GM04504 (cell line): Measurements from ENCODE around the gene RAB29.
"Not testable (repeated sequence)": the region's sequence is repeated elsewhere in the genome, so short reads cannot be mapped to it uniquely, and the experiment has no call there.

Experiments
- DNase-seq: peaks from one replicate; pipeline ENCODE4 v3.0.0-alpha.2; 2012; ENCODE audit warnings: low read depth

Gene RAB29

GRCh38 chr1:205763980-205764379 is 11.3 kb downstream of the RAB29 start:
- no peak for DNase-seq

DNA sequence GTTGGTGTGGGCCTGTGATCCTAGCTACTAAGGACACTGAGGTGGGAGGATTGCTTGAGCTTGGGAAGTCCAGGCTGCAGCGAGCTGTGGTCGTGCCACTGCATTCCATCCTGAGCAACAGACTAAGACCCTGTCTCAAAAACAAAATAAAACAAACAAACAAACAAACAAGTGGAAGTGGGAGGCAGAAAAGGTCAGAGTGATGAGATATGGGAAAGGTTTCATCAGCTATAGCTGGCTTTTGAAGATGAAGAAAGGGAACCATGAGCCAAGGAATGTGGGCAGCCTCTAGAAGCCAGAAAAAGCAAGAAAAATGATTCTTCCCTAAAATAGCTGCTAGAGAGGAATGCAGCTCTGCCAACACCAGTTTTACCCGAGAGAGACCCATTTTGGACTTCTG is 14.7 kb downstream of the RAB29 start:
- DNase-seq, result no peak

DNA sequence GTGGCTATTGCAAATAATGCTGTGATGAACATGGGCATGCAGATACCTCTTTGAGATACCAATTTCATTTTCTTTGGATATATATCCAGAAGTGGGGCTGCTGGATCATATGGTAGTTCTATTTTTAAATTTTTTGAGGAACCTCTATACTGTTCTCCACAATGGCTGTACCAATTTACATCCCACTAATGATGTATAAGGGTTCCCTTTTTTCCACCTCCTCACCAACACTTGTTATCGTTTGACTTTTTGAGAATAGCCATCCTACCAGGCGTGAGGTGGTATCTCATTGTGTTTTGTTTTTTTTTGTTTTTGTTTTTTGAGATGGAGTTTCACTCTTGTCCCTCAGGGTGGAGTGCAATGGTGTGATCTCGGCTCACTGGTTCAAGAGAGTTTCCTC is 18.7 kb downstream of the RAB29 start:
- DNase-seq, result no peak

DNA sequence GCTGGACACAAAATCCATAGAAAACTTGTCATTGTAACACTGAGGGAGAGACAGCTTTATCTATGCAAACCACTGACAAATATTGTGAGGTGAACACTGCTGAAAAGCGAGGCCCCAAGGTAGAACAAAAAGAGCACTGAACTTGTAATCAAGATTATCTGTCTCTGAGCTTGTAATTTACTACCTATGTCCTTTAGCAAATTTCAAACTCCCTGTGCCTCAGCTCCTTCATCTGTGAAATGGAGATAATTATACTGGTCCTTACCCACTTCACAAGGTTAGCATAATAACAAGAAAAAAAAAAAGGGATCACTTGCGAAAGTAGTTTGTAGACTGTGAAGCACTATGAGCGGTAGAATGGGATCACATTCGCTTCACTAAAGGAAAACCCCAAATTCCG is 20.4 kb downstream of the RAB29 start:
- DNase-seq, result no peak

DNA sequence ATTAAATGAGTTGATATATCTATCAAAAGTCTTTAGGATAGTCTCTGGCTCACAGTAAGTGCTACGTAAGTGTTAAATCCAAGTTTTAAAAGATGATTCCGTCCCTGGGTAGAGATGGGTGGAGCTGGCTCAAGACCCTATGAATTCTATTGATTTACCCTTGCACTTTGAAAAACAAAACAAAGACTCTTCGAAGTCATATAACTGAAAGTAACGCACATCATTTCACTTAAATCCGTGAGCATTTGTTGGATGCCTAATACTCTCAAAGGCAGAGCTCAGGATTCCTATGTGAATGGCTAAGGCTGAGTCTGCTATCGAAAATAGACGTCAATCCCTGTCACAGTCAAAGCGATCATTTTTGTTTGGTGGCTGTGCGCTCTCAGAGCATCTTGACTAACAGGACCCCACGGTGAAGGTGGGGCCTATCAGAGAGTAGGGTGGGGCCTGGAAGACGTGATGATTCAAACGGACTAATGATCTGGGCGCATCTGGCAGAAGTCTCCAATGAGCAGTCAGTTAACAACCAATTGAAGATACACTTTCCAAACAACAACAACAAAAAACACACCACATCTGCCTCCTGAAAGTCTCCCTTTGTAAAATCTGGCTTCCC is 24.1 kb downstream of the RAB29 start:
- no peak for DNase-seq

DNA sequence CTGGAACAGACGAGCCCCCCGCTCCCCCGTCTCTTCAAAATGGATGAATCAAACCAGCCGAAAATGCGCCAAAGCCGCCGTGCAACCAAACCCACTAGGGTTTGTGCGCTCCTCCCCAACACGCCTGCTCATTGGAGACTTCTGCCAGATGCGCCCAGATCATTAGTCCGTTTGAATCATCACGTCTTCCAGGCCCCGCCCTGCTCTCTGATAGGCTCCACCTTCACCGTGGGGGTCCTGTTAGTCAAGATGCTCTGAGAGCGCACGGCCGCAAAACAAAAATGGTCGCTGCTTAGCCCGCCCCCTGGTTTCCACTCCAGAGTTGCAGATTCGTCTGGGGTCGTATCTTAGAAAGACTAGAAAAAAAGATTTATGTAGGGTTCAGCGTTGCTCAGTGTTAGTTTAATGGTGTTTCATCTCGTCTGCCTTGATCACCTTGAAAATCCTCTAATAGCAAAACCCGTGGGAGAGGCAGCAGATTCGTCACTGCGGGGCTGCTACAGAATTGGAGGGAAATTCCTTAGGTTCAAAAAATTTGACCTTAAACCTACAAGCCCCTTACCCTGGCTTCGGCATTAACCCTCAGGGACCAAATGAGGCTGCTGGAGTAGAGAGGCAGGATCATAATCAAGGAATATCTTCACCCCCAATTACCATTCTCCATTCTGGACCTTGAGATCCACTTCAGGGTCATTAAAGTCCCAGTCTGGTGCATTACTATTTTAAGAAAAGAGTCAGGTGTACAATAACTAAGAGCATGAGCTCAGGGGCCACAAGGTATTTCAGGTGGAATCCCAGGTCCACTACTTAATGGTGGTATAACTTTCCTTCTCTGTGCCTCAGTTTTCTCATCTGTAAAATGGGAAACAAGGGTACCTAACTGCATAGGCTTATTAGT is 24.9 kb downstream of the RAB29 start, which contains the start of gene NUCKS1:
Gene NUCKS1, minus strand, starts transcription at position 45 of the 898 bp plus-strand sequence. CDS start 209 bp downstream, outside the sequence.
- DNase-seq, result peak; percentile 97

DNA sequence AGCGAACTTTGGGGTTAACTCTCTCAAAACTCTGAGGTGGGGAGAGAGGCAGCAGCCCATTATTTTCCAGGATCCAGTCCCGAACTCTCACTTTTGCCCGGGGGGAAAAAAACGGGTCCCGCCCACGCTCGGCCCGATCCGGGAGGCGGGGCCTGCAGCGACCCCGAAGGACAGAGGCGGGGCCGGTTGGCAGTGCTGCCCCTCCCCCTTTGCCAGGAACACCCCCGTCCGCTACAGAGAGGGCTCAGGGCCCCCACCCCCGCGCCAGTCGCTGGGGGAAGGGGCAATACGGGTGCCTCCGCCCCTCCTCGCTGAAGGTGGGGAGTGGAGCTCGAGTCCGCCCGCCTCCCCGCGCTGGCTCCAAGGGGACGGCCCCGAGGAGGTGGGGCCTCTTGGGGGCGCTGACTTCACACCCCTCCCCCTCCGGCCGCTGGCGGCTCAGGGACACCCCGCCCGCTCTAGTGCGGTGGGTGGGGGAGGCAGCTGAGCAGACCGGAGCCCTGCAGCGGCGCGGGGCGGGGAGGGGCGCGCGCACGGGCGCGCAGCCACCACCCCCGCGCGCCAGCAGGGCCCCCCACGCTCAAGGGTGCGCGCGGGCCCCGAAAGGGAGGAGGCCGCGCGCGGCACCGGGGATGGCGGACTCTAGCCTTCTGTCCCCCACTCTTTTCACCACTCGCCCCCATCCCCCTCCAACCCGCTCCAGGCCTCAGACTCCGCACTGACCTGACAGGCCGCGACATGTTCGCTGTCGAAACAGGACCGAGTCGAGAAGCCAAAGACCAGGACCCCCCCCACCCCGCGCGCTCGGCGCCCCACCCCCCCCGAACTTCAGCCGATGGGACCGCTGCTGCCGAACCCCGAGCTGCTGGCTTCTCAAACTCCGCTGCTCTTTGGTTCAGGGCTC is 25.8 kb downstream of the RAB29 start:
- peak; percentile 85 for DNase-seq

DNA sequence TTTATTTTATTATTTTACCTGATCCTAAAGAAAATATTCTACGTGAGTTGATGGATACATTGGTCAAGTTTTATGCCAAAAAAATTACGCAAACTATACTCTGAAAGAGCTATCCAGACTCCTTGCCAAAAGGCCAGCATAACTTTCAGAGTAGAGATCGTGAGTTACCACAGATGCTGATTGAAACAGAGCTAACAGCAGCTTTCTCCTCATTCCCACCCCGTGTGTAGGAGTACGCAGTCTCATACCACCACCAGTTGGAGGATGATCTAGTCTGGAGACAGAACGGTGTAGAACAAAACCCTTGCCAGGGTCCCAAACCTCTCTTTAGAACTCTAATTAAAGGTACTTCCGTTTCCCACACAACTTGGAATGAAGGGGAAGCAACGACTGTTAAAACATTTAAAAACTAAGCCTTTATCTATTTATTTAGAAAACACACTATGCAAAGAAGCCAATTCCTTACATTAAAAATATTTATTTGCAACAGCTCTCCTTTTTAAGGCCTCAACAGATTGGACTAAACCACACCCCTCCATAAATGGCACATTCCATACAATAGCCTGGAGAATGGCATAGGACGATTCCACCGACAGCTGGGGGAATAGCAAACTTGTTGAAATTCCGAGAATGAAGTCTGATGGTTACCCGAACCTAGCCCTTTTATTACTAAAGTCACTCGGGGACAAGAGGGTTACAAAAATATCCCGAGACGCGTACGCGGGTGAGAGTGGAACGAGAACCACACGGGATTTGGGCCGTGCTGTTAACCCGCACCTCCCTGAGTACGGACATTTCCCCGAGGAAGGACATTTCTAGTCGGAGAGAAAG is 26.7 kb downstream of the RAB29 start:
- DNase-seq, result no peak

GRCh38 chr1:205746757-205747412 is 28.4 kb downstream of the RAB29 start:
- no peak for DNase-seq

DNA sequence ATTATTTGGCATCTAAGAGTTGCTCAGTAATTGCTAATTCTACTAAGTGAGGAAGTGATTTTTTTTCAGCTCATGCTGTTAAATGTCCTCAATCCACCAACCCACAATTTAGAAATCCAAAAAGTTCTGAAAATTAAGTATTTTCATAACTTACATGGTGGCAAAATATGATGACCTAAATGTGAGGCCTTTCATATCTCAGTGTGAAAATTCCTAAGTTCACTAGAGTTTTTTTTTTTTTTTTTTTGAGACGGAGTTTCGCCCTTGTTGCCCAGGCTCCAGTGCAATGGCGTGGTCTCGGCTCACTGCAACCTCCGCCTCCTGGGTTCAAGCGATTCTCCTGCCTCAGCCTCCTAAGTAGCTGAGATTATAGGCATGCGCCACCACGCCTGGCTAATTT is 30.9 kb downstream of the RAB29 start:
- no peak for DNase-seq

- no peak for DNase-seq
Measured at GRCh38 chr1:205743977-205744376, 31.3 kb downstream of the RAB29 start.

- no peak for DNase-seq
Measured at GRCh38 chr1:205741681-205742080, 33.6 kb downstream of the RAB29 start.

DNA sequence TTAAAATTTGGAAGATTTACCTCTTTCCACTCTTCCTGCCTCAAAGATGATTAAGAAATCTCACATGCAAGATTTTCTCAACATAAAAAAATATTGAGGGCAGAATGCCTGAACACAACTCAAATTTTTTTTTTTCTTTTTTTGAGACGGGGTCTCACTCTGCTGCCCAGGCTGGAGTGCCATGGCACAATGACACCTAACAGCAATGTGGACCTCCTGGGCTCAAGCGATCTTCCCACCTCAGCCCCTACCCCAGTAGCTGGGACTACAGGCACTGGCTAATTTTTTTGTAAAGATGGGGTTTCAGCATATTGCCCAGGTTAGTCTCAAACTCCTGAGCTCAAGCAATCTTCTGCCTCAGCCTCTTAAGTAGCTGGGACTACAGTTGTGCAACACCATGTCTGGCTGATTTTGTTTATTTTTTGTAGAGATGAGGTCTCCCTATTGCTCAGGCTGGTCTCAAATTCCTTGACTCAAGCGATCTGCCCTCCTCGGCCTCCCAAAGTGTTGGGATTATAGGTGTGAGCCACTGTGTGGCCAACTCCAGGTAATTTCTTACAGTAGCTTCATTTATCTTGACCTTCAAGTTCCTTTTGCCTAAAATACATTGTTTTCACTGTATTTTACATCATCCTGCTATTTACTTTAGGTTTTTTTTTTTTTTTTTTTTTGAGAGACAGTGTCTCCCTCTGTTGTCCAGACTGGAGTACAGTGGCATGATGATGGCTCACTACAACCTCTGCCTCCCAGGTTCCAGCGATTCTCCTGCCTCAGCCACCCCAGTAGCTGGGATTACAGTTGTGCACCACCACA is 35.7 kb downstream of the RAB29 start:
- DNase-seq, result no peak

GRCh38 chr1:205735218-205735617 is 40.1 kb downstream of the RAB29 start:
- no peak for DNase-seq

GRCh38 chr1:205733438-205734175 is 41.7 kb downstream of the RAB29 start:
- DNase-seq, result no peak

DNA sequence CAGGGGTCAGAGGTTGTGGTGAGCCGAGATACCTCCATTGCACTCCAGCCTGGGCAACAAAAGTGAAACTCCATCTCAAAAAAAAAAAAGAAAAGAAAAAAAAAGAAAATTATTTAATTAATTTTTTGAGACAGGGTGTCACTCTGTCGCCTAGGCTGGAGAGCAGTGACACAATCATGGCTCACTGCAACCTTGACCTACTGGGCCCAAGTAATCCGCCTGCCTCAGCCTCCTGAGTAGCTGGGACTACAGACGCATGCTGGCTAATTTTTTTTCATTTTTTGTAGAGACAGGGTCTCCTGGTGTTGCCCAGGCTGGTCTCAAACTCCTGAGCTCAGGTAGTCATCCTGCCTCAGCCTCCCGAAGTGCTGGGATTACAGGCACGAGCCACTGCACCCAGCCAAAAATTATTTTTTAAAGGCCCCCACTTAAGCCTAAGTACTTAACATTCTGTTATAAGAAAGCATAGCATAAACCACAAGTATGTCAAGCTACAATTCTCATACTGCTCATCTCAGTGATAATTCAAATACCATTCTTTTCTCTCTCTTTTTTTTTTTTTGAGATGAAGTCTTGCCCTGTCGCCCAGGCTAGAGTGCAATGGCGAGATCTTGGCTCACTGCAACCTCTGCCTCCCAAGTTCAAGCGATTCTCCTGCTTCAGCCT is 45.2 kb downstream of the RAB29 start:
- DNase-seq, result no peak

DNA sequence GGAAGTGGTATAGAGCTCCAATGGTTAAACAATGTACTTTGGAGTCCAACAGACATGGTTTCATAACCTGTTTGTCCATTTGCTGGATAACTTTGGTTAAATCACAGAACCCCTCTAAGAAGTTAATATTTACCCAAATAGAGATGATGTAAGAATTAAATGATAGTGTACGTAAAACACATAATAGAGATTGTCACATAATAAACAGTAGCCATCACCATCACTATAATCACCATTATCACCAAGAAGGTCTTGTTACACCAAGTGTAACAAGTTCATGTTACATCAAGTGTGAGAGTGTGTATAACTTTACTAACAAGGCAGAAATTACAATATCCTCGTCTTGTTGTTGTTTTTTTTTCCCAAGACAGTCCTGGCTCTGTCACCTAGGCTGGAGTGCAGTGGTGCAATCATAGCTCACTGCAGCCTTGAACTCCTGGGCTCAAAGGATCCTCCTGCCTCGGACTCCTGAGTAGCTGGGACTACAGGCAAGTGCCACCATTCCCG is 48.6 kb downstream of the RAB29 start:
- no peak for DNase-seq

- no peak for DNase-seq
Measured at GRCh38 chr1:205725514-205725913, 49.8 kb downstream of the RAB29 start.

DNA sequence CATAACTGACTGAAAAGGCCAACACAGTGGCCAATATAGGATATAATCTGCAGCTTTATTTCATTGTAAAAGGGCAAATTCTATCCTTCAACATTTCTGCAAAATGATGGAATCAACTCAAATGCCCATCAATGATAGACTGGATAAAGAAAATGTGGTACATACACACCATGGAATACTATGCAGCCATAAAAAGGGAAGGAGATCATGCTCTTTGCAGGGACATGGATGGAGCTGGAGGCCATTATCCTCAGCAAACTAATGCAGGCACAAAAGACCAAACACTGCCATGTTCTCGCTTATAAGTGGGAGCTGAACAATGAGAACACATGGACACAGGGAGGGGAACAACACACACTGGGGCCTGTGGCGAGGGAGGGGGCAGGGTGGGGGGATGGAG is 54.5 kb downstream of the RAB29 start:
- DNase-seq, result not testable (repeated sequence)
